ENCODE data around the gene FAM107B. TPM values are rescaled to one million over a fixed set of nuclear protein-coding genes. Genes with fewer than 3 reads are reported as not detected.

FAM107B gene
- total and polyA plus RNA-seq, 2 of the 8 experiments (the other 6 are each of a cell fraction or from before 2014, with no cell fraction given): 7.5 to 28.1 TPM

- TF ChIP-seq CHD7 (IDR thresholded peaks at IDR 0.05; ENCODE audit: insufficient replicate concordance, low read length): no peak
- no peak for TF ChIP-seq SP1 (IDR thresholded peaks at IDR 0.05; ENCODE audit: low read depth, low read length)
- TF ChIP-seq TBP (IDR thresholded peaks at IDR 0.05; ENCODE audit: low read depth, low read length): no peak
- no peak for TF ChIP-seq TEAD4 (IDR thresholded peaks at IDR 0.05; ENCODE audit: low read depth, low read length)
- no peak for TF ChIP-seq SP4 (IDR thresholded peaks at IDR 0.05; ENCODE audit: low read length)
- no peak for TF ChIP-seq RBBP5 (IDR thresholded peaks at IDR 0.05; ENCODE audit: borderline replicate concordance, low read depth, low read length)
- no peak for TF ChIP-seq BRCA1 (IDR thresholded peaks at IDR 0.05; ENCODE audit: low read depth, low read length)
- no peak for TF ChIP-seq SAP30 (IDR thresholded peaks at IDR 0.05; ENCODE audit: insufficient read depth, insufficient replicate concordance, low read length)
- no peak for TF ChIP-seq USF2 (IDR thresholded peaks at IDR 0.05; ENCODE audit: low read length)
- no peak for TF ChIP-seq E2F6 (IDR thresholded peaks at IDR 0.05)
Observed at GRCh38 chr10:14540611-14541010, 234.1 kb downstream of the FAM107B start (continued).

All from H1 (cell line).